ENCODE results near the gene FAM222A.
"Not testable (repeated sequence)": the region's sequence is repeated elsewhere in the genome, so short reads cannot be mapped to it uniquely, and the experiment has no call there.

The FAM222A gene

DNA sequence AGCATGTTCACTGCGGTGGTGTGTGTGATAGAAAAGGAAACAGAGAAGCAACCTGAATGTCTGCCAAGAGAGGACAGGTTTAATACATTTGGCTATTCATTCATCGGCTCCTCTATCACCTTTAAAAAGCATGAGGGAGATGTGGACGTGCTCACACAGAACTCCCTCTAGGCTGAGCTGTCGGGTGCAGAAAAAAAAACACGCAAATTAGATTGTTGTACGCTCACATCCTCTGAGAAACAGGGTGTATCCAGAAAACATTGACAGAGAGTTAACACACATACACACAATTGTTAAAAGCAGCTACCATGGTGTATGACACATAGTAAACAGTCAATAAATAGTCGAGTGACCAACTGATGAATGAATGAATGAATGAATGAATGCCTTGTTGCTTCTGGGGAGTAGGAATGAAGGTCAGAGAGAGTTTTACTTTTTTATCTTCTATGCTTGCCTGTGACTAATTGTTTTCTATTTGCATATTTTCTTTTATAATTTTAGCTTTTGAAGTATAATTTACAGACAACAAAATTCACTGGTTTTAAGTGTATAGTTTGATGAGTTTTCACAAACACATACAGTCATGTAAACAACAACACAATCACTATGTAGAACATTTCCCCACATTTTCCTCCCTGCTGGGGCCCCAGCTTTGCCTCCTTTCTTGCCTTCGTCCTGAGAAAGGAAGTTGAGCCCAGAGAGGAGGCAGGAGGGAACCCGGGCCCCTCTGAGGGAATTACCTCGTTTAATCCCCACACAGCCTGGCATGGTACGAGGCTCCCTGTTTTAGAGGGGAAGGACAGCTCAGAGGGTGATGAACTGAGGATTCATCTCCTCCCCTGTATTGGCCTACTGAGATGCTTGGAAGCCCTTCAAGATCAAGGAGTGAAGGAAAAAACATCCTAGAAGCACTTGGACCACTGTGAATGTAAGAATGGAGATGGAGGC is 19.7 kb upstream of the FAM222A start:
- DNase-seq (ENCODE audit: low spot score): no peak

- DNase-seq (ENCODE audit: low spot score): not testable (repeated sequence)
Measured at GRCh38 chr12:109694629-109695028, 19.0 kb upstream of the FAM222A start.

DNA sequence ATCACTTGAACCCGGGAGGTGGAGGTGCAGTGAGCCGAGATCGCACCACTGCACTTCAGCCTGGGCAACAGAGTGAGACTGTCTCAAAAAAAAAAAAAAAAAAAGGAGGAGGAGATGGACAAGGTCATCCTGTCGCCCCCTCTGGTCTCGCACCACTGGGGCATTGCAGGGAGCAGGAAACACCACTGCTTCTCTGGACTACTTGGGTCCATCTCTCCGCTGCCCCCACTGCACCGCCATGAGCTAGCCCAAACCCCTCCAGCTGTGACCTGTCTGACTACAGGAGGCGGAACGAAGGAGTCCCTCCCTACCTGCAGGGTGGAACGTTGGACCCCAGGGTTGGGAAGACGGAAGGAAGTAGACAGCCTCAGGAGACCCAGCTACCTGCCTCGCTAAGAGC is 18.2 kb upstream of the FAM222A start:
- no peak for DNase-seq (ENCODE audit: low spot score)

DNA sequence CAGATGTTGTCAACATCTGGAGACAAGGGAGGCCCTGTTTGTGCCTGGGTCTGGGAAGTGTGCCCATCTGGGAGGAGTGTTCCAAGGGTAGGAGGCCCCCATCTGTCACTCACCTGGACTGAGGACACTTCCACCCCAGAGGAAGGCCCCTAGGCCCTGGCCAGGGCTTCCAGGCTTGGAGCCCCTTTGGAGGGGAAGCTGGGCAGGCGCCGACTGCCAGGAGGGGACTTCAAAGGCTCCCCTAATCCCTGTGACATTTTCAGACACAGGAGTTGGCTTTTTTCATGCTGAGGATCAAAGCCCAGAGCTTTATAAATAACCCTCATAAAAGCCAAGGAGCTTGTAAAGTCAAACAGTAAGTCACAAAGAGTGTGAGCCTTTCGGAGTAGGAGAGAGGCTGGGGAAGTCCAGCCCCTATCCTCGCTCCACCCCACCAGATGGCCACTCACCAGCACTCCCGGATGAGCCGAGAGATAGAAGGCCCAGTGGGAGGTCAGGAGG is 17.6 kb upstream of the FAM222A start:
- DNase-seq (ENCODE audit: low spot score): no peak

GRCh38 chr12:109696485-109697269 is 16.9 kb upstream of the FAM222A start:
- DNase-seq (ENCODE audit: low spot score): no peak

DNA sequence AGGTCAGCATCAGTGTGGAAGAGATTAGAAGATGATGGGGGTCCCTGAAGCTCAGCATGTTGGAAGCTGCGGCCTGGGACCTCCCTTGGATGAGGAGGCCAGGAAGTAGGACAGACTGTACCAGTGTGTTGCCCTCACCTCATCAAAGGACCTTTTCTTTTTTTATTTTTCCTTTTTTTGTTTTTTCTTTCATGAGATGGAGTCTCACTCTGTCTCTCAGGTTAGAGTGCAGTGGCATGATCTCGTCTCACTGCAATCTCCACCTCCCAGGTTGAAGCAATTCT is 16.4 kb upstream of the FAM222A start:
- DNase-seq (ENCODE audit: low spot score): no peak

DNA sequence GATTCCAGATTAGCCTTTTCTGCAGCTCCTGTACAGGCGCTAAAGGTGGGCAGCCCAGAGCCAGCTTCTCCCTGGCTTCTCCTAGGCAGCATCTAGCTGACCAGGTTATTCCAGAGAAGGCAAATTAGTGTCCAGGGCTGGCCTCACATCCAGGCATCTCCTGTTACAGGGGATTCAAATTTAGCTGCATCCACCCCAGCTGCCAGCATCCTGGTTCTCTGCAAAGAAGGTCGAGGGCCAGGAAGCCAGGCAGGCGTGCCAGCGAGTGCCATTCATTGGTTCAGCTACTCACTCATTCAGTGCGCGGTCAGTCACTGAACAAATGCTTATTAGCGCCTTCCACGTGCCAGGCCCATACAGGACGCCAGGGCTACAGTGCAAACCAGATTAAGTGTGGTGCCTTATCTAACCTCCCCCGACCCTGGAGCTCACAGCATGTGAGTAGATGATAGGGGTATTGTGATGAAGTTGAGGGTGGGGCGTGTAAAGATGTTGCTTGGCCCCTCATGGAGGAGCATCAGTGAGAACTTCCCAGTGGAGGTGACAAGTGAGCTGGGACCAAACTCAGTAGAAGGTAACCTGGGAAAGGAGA is 15.7 kb upstream of the FAM222A start:
- DNase-seq (ENCODE audit: low spot score): no peak

- DNase-seq (ENCODE audit: low spot score): no peak
Measured at GRCh38 chr12:109698820-109699219, 14.8 kb upstream of the FAM222A start.

- no peak for DNase-seq (ENCODE audit: low spot score)
Measured at GRCh38 chr12:109701064-109701463, 12.6 kb upstream of the FAM222A start.

- no peak for DNase-seq (ENCODE audit: low spot score)
Measured at GRCh38 chr12:109702111-109702841, 11.3 kb upstream of the FAM222A start.

GRCh38 chr12:109703684-109704083 is 9.9 kb upstream of the FAM222A start:
- no peak for DNase-seq (ENCODE audit: low spot score)

- DNase-seq (ENCODE audit: low spot score): no peak
Measured at GRCh38 chr12:109704371-109705098, 9.1 kb upstream of the FAM222A start.

DNA sequence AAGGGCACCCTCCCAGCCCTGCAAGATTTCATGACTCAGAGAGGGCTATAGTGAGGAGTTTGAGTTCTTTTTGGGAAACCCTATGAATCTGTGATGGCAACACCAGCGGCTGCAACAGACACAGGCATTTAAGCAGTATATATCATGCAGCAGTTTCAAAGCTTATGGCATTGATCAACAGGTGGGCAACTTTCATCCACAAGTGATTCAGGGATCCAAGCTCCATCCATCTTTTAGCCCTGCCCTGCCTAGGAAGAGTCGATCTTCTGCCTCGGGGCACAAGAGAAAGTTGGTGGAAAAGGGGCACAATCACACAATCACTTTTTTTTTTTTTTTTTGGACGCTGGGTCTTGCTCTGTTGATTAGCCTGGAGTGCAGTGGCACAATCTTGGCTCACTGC is 8.3 kb upstream of the FAM222A start:
- DNase-seq (ENCODE audit: low spot score): no peak

GRCh38 chr12:109706398-109706746 is 7.3 kb upstream of the FAM222A start:
- no peak for DNase-seq (ENCODE audit: low spot score)

GRCh38 chr12:109706747-109707469 is 6.7 kb upstream of the FAM222A start:
- DNase-seq (ENCODE audit: low spot score): no peak

GRCh38 chr12:109707470-109707821 is 6.2 kb upstream of the FAM222A start:
- DNase-seq (ENCODE audit: low spot score): no peak

DNA sequence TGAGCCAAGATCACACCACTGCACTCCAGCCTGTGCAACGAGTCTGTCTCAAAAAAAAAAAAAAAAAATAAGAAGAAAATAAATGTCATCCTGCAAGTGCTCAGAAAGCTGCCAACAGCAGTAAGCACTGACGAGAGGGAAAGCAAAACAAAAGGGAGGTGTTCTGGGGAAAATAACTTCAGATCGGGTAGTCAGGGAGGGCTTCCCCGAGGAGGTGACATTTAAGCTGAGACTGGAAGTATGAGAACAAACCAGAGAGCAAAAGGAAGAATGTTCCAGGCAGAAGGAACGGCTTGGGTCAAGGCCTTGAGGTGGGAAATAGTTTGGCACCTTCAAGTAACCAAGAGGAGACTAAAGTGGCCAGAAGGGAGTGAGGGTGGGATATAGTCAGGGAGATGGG is 4.7 kb upstream of the FAM222A start:
- no peak for DNase-seq (ENCODE audit: low spot score)

- no peak for DNase-seq (ENCODE audit: low spot score)
Measured at GRCh38 chr12:109709401-109709991, 4.1 kb upstream of the FAM222A start.

GRCh38 chr12:109710205-109710746 is 3.3 kb upstream of the FAM222A start:
- no peak for DNase-seq (ENCODE audit: low spot score)
